ENCODE measurements around the gene SLIT3.

SLIT3 gene

GRCh38 chr5:168693883-168694282 lies 607.1 kb downstream of the SLIT3 start:
- H3K36me3 Mint-ChIP-seq (ENCODE audit: low read depth) = no peaks in the 10 kb centered on the region
- H3K4me3 Mint-ChIP-seq = no peak overlapping the region
- no peaks in the 10 kb centered on the region for H3K9me3 Mint-ChIP-seq
- no peaks in the 10 kb centered on the region for H3K27me3 Mint-ChIP-seq
- no peak for DNase-seq
- H3K4me1 Mint-ChIP-seq (ENCODE audit: low read depth) = no peaks in the 10 kb centered on the region
- no peak overlapping the region for H3K27ac Mint-ChIP-seq

- Mint-ChIP-seq H3K4me3 (no peak overlapping the region), H3K4me1 (ENCODE audit: low read depth) (no peaks in the 10 kb centered on the region), H3K27me3 (no peaks in the 10 kb centered on the region), H3K9me3 (no peaks in the 10 kb centered on the region), H3K36me3 (ENCODE audit: low read depth) (no peaks in the 10 kb centered on the region), H3K27ac (no peak overlapping the region)
- DNase-seq = no peak
Observed at GRCh38 chr5:168693297-168693696, 607.6 kb downstream of the SLIT3 start.

DNA sequence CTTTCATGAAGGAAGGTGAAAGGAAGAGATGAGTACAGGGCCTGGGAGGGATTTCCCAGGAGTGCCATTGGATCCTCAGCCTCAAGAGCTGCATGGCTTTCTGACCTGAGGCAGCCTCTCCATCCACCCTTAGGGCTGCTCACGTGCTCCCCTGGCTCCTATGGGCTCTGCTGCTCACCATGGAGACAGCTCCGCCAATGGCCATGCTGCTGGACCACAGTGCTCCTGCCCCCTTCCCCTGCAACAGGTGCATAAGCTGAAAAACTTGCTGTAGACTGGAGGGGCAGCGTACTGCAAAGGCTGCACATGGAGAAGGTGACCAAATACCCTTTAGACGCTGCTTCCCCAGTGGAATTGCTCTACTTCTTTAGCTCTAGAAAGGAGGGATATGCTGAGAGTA lies 609.0 kb downstream of the SLIT3 start:
- no peak overlapping the region for H3K27ac Mint-ChIP-seq
- no peaks in the 10 kb centered on the region for H3K9me3 Mint-ChIP-seq
- no peak overlapping the region for H3K4me3 Mint-ChIP-seq
- H3K36me3 Mint-ChIP-seq (ENCODE audit: low read depth) = no peaks in the 10 kb centered on the region
- H3K4me1 Mint-ChIP-seq (ENCODE audit: low read depth) = no peaks in the 10 kb centered on the region
- H3K27me3 Mint-ChIP-seq = no peaks in the 10 kb centered on the region
- no peak for DNase-seq

- H3K4me1 Mint-ChIP-seq (ENCODE audit: low read depth) = no peaks in the 10 kb centered on the region
- H3K27ac Mint-ChIP-seq = no peak overlapping the region
- H3K9me3 Mint-ChIP-seq = no peaks in the 10 kb centered on the region
- H3K4me3 Mint-ChIP-seq = no peak overlapping the region
- DNase-seq = no peak
- H3K36me3 Mint-ChIP-seq (ENCODE audit: low read depth) = no peaks in the 10 kb centered on the region
- no peaks in the 10 kb centered on the region for H3K27me3 Mint-ChIP-seq
Observed at GRCh38 chr5:168689260-168689659, 611.7 kb downstream of the SLIT3 start.

- no peak for DNase-seq
- Mint-ChIP-seq H3K4me1 (ENCODE audit: low read depth) (peaks cover 13% of the 10 kb centered on the region), H3K4me3 (no peak overlapping the region), H3K36me3 (ENCODE audit: low read depth) (no peaks in the 10 kb centered on the region), H3K27ac (no peak overlapping the region), H3K27me3 (no peaks in the 10 kb centered on the region), H3K9me3 (no peaks in the 10 kb centered on the region)
Observed at GRCh38 chr5:168686837-168687236, 614.1 kb downstream of the SLIT3 start.

DNA sequence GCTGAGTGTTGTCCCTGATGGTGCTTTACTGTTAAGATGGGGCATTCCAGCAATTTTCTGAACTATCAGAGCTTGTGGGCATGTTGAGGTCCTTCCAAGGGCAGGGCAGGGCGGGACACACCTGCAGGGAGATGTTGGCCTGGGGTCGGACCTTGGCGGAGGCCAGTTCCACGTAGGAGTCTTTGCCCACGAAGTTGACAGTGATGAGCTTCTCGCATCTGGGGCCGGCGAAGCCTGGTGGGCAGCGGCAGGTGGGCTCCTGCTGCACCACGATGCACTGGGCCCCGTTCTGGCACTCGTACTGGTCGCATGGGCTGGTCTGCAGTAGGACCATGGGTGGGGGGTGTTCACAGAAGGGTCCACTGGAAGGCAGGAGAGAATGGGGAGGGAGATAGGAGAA lies 615.4 kb downstream of the SLIT3 start:
- DNase-seq = no peak
- Mint-ChIP-seq H3K27me3 (no peaks in the 10 kb centered on the region), H3K4me1 (ENCODE audit: low read depth) (peaks cover 20% of the 10 kb centered on the region), H3K27ac (no peak overlapping the region), H3K9me3 (no peaks in the 10 kb centered on the region), H3K36me3 (ENCODE audit: low read depth) (no peaks in the 10 kb centered on the region), H3K4me3 (no peak overlapping the region)

GRCh38 chr5:168683927-168684295 lies 617.0 kb downstream of the SLIT3 start:
- Mint-ChIP-seq H3K4me3 (no peak overlapping the region), H3K9me3 (no peaks in the 10 kb centered on the region), H3K27ac (peak overlapping the region; percentile 87), H3K36me3 (ENCODE audit: low read depth) (no peaks in the 10 kb centered on the region), H3K4me1 (ENCODE audit: low read depth) (peaks cover 20% of the 10 kb centered on the region), H3K27me3 (no peaks in the 10 kb centered on the region)
- DNase-seq = no peak

DNA sequence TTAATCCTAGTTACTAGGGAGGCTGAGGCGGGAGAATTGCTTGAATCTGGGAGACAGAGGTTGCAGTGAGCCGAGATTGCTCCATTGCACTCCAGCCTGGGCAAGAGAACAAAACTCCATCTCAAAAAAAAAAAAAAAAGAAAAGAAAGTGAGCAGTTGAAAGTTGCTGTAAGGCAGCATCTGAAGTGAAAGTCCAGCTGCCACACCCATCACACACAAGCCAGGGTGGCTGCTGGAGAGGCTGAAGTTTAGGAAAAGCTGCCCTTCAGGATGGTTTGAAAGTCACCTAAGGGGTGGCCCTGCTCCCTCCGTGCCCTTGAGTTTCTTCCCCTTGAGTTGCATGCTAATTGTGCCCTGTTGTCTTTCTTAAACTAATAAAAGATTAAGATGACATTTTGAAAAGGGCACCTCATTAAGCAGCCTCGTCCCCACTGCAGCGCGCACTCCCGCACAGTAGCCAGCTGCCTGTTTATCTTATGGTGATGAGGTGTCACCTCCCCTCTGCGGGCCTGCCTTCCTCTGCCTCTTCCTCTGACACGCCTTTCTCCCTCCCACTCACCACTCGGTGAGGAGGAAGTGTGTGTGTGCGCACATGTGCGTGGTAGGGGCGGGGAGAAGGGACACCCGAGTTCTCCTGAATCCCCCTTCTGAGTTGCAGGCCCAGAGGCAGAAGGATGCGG lies 617.6 kb downstream of the SLIT3 start:
- H3K27ac Mint-ChIP-seq = peak overlapping the region; percentile 87
- H3K36me3 Mint-ChIP-seq (ENCODE audit: low read depth) = no peaks in the 10 kb centered on the region
- peak; percentile 62 for DNase-seq
- peak overlapping the region; percentile 29 for H3K4me3 Mint-ChIP-seq
- H3K9me3 Mint-ChIP-seq = no peaks in the 10 kb centered on the region
- H3K27me3 Mint-ChIP-seq = no peaks in the 10 kb centered on the region
- peaks cover 20% of the 10 kb centered on the region for H3K4me1 Mint-ChIP-seq (ENCODE audit: low read depth)

DNA sequence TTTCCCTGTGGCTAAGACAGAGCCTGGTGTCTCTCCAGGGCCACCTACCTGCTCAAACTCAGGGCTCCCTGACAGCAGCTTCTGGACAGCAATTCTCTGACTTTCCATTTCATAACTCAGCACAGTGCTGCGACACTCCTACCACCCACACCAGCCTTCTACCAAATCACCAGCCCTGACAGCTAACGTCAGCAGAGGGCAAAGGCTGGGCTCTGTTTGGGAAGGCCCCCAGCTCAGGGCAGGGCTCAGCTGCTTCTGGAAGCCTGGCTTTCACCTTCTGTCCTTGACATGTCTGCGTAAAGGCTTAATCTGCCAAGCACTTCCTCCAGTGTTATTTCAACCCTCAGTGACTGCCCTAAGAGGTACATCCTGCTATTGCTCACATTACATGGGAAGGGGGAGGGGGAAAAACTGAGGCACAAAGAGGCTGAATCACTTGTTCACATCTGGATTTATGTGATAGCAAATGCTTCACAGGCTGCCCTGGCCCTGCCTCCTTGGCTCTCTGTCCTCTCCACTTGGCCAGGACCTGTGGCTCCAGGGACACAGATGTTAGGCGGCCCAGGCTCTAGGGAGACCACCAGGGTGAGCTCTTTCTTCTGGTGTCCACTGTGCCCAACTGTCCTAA lies 619.3 kb downstream of the SLIT3 start:
- DNase-seq = no peak
- Mint-ChIP-seq H3K27ac (peak overlapping the region; percentile 35), H3K4me1 (ENCODE audit: low read depth) (peaks cover 20% of the 10 kb centered on the region), H3K36me3 (ENCODE audit: low read depth) (no peaks in the 10 kb centered on the region), H3K27me3 (no peaks in the 10 kb centered on the region), H3K9me3 (no peaks in the 10 kb centered on the region), H3K4me3 (no peak overlapping the region)

GRCh38 chr5:168680395-168680794 lies 620.5 kb downstream of the SLIT3 start:
- no peak for DNase-seq
- Mint-ChIP-seq H3K27me3 (no peaks in the 10 kb centered on the region), H3K4me1 (ENCODE audit: low read depth) (peaks cover 20% of the 10 kb centered on the region), H3K9me3 (no peaks in the 10 kb centered on the region), H3K36me3 (ENCODE audit: low read depth) (no peaks in the 10 kb centered on the region), H3K27ac (peak overlapping the region; percentile 14), H3K4me3 (no peak overlapping the region)

DNA sequence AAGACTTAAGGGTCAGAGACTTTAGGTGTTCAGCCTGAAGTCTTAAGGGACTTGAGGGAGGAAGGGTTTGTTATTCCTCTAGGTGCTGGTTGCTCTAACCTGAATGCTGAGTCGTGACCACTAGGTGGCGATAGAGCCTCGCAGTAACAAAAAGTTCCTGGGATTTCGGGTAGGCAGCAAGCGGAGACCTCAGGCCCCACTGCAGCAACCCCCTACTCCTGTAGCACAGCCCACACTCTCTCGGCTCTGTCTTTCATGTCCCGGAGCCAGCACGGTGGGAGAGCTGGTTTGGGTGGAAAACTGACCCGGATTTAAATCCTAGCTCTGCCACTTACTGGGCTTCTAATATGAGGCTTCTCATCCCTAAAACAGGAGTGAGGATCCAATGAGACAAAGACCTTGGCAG lies 621.4 kb downstream of the SLIT3 start:
- no peaks in the 10 kb centered on the region for H3K27me3 Mint-ChIP-seq
- peak; percentile 74 for DNase-seq
- no peaks in the 10 kb centered on the region for H3K9me3 Mint-ChIP-seq
- H3K4me3 Mint-ChIP-seq = no peak overlapping the region
- H3K36me3 Mint-ChIP-seq (ENCODE audit: low read depth) = no peaks in the 10 kb centered on the region
- H3K4me1 Mint-ChIP-seq (ENCODE audit: low read depth) = peaks cover 20% of the 10 kb centered on the region
- H3K27ac Mint-ChIP-seq = no peak overlapping the region

GRCh38 chr5:168676501-168676900 lies 624.4 kb downstream of the SLIT3 start:
- Mint-ChIP-seq H3K27me3 (no peaks in the 10 kb centered on the region), H3K27ac (no peak overlapping the region), H3K4me1 (ENCODE audit: low read depth) (peaks cover 5% of the 10 kb centered on the region), H3K4me3 (no peak overlapping the region), H3K9me3 (no peaks in the 10 kb centered on the region), H3K36me3 (ENCODE audit: low read depth) (no peaks in the 10 kb centered on the region)
- no peak for DNase-seq

GRCh38 chr5:168675883-168676408 lies 625.0 kb downstream of the SLIT3 start:
- no peaks in the 10 kb centered on the region for H3K27me3 Mint-ChIP-seq
- H3K4me1 Mint-ChIP-seq (ENCODE audit: low read depth) = peaks cover under 1% of the 10 kb centered on the region
- DNase-seq = no peak
- no peak overlapping the region for H3K27ac Mint-ChIP-seq
- no peak overlapping the region for H3K4me3 Mint-ChIP-seq
- no peaks in the 10 kb centered on the region for H3K9me3 Mint-ChIP-seq
- H3K36me3 Mint-ChIP-seq (ENCODE audit: low read depth) = no peaks in the 10 kb centered on the region

- no peak overlapping the region for H3K4me3 Mint-ChIP-seq
- DNase-seq = no peak
- no peaks in the 10 kb centered on the region for H3K9me3 Mint-ChIP-seq
- H3K4me1 Mint-ChIP-seq (ENCODE audit: low read depth) = no peaks in the 10 kb centered on the region
- no peaks in the 10 kb centered on the region for H3K27me3 Mint-ChIP-seq
- H3K27ac Mint-ChIP-seq = no peak overlapping the region
- H3K36me3 Mint-ChIP-seq (ENCODE audit: low read depth) = no peaks in the 10 kb centered on the region
Observed at GRCh38 chr5:168674893-168675482, 626.0 kb downstream of the SLIT3 start.

GRCh38 chr5:168672888-168673287 lies 628.1 kb downstream of the SLIT3 start:
- H3K4me3 Mint-ChIP-seq = no peak overlapping the region
- no peaks in the 10 kb centered on the region for H3K27me3 Mint-ChIP-seq
- no peak for DNase-seq
- no peak overlapping the region for H3K27ac Mint-ChIP-seq
- no peaks in the 10 kb centered on the region for H3K4me1 Mint-ChIP-seq (ENCODE audit: low read depth)
- no peaks in the 10 kb centered on the region for H3K36me3 Mint-ChIP-seq (ENCODE audit: low read depth)
- no peaks in the 10 kb centered on the region for H3K9me3 Mint-ChIP-seq

All from activated T-cell treated with anti-CD3 and anti-CD28 coated beads, Interleukin-2, amount 50 U/mL, for 24 hours (primary cell).